ENCODE data around the gene SCAPER.

- TF ChIP-seq CTCF (IDR thresholded peaks at IDR 0.05; ENCODE audit: low read depth, low read length) (no peak), EZH2phosphoT487 (IDR thresholded peaks at IDR 0.05; ENCODE audit: low read depth) (no peak)
Observed at GRCh38 chr15:76376029-76376428, 529.1 kb downstream of the SCAPER start.

All from OCI-LY3 (cell line).